ENCODE data around the gene NTRK2.

Gene NTRK2

DNA sequence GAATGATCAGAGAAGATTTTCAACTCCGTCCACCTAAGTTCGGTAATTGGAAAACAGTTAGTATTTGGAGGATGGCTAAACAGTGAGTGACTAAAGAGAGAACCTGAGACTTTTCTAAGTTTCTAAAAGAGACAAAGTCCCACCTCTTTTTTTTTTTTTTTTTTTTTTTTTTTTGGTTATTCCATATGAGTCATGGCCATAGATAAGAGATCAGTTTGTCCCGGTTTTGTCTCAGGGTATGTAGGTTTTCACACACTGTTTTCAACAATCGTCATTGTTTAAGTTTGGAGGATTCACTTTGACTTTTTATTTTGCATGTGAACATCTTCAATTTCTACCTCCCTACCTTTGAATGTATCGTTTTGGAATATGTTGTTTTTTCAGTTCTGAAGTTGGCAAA lies 85.9 kb downstream of the NTRK2 start:
- no peak for DNase-seq (ENCODE audit: low read depth)
- no peak overlapping the region for H3K4me3 ChIP-seq (ENCODE audit: low read depth, low read length)
- TF ChIP-seq, protein P1, sequence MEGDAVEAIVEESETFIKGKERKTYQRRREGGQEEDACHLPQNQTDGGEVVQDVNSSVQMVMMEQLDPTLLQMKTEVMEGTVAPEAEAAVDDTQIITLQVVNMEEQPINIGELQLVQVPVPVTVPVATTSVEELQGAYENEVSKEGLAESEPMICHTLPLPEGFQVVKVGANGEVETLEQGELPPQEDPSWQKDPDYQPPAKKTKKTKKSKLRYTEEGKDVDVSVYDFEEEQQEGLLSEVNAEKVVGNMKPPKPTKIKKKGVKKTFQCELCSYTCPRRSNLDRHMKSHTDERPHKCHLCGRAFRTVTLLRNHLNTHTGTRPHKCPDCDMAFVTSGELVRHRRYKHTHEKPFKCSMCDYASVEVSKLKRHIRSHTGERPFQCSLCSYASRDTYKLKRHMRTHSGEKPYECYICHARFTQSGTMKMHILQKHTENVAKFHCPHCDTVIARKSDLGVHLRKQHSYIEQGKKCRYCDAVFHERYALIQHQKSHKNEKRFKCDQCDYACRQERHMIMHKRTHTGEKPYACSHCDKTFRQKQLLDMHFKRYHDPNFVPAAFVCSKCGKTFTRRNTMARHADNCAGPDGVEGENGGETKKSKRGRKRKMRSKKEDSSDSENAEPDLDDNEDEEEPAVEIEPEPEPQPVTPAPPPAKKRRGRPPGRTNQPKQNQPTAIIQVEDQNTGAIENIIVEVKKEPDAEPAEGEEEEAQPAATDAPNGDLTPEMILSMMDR (conservative IDR thresholded peaks at IDR 0.05; ENCODE audit: low read depth, low read length) = no peak

DNA sequence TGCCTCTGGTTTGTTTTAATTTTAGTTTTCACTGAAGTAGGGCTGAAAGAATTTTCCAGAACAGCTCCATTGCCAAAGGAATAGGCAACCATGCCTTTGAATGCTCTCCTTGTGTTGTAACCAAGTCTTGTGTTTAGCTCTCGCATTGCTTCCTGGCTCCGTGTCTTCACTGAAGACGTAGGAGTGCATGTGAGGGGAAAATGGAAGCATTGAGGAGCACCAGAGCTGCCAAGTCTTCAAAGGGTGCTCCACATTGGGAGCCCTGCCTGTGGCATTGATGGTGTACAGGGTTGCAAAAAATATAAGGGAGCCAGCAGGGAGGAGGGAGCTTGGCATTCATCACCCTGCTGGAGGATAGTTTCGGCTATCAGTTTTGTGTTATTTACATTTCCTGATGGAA lies 86.6 kb downstream of the NTRK2 start:
- no peak for DNase-seq (ENCODE audit: low read depth)
- H3K4me3 ChIP-seq (ENCODE audit: low read depth, low read length) = no peak overlapping the region
- TF ChIP-seq, protein P1 (conservative IDR thresholded peaks at IDR 0.05; ENCODE audit: low read depth, low read length) = no peak

DNA sequence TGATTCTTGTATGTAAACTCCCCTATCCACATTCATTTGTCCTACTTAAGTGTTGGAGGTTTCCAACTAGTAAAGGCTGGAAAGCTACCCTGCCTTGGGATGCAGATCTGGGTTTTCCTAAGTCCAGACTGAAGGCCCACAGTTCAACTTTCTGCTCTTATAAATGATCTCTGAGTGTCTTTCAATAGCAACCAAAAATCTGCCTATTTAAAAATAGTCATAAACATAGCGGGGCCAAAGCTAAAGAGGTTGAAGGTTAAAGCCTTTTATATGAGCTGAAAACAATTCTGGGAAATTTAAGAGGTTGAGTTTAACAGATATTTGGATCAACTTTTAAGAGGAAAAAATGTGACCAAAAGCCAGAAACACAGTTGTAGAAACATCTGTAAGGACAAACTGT lies 87.2 kb downstream of the NTRK2 start:
- TF ChIP-seq, protein P1 (conservative IDR thresholded peaks at IDR 0.05; ENCODE audit: low read depth, low read length) = no peak
- DNase-seq (ENCODE audit: low read depth) = no peak
- H3K4me3 ChIP-seq (ENCODE audit: low read depth, low read length) = no peak overlapping the region

- H3K4me3 ChIP-seq (ENCODE audit: low read depth, low read length) = no peak overlapping the region
- TF ChIP-seq, protein P1 (conservative IDR thresholded peaks at IDR 0.05; ENCODE audit: low read depth, low read length) = no peak
- DNase-seq (ENCODE audit: low read depth) = no peak
Observed at GRCh38 chr9:84758817-84759216, 89.3 kb downstream of the NTRK2 start.

- TF ChIP-seq, protein P1 (conservative IDR thresholded peaks at IDR 0.05; ENCODE audit: low read depth, low read length) = no peak
- no peak for DNase-seq (ENCODE audit: low read depth)
- H3K4me3 ChIP-seq (ENCODE audit: low read depth, low read length) = no peak overlapping the region
Observed at GRCh38 chr9:84759300-84759750, 89.8 kb downstream of the NTRK2 start.

GRCh38 chr9:84759804-84760203 lies 90.3 kb downstream of the NTRK2 start:
- no peak for DNase-seq (ENCODE audit: low read depth)
- no peak overlapping the region for H3K4me3 ChIP-seq (ENCODE audit: low read depth, low read length)
- TF ChIP-seq, protein P1 (conservative IDR thresholded peaks at IDR 0.05; ENCODE audit: low read depth, low read length) = no peak

GRCh38 chr9:84761137-84761808 lies 91.7 kb downstream of the NTRK2 start:
- no peak for DNase-seq (ENCODE audit: low read depth)
- TF ChIP-seq, protein P1 (conservative IDR thresholded peaks at IDR 0.05; ENCODE audit: low read depth, low read length) = no peak
- H3K4me3 ChIP-seq (ENCODE audit: low read depth, low read length) = no peak overlapping the region
